NT2/D1 (cell line): ENCODE results near the gene CFTR.

Experiments used
- SUZ12 ChIP-seq: IDR thresholded peaks from 2 replicates; pipeline ENCODE4 v1.6.1; 2011; ENCODE audit not compliant: insufficient read length, insufficient read depth; ENCODE audit errors: extremely low read depth
- YY1 ChIP-seq: IDR thresholded peaks from 2 replicates; pipeline ENCODE4 v1.6.1; 2011; ENCODE audit not compliant: insufficient read length, insufficient read depth
- ZNF274 ChIP-seq: IDR thresholded peaks from 2 replicates; pipeline ENCODE4 v1.6.1; 2011; ENCODE audit warnings: mild to moderate bottlenecking, low read depth, low read length

DNA sequence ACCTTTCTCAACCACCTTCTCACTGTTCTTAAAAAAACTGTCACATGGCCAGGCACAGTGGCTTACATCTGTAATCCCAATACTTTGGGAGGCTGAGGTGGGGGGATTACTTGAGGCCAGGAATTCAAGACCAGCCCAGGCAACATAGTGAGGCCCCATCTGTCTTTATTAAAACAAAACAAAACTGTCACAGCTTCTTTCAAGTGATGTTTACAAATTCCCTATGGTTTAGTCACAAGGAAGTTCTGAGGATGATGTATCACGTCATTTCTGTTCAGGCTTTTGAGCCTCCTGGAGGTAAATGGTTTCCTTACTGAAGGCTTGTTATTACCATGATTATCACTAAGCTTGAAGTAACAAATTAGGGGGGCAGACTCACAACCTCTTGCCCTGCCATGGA, 186.2 kb downstream of the CFTR start:
- TF ChIP-seq SUZ12 (no peak), YY1 (no peak), ZNF274 (no peak)
